A673 (cell line): ENCODE measurements around the gene DSCAM.

Experiments
- EZH2 ChIP-seq: fragments of 200-600 bp; sonication (generic); IDR thresholded peaks from 2 replicates; pipeline ENCODE4 v1.6.1; 2017; ENCODE audit warnings: borderline replicate concordance, low read depth, mild to moderate bottlenecking, mixed read lengths, antibody characterized with exemption, low read length; ENCODE audit not compliant: poor library complexity, severe bottlenecking
- TF ChIP-seq, protein P1 (sequence below): fragments of 300-800, 200-600 bp; sonication (generic); conservative IDR thresholded peaks from 2 replicates; pipeline ENCODE4 v1.5.1; 2017; ENCODE audit warnings: low read depth, mild to moderate bottlenecking, antibody characterized with exemption, low read length, moderate library complexity, mixed read lengths

DNA sequence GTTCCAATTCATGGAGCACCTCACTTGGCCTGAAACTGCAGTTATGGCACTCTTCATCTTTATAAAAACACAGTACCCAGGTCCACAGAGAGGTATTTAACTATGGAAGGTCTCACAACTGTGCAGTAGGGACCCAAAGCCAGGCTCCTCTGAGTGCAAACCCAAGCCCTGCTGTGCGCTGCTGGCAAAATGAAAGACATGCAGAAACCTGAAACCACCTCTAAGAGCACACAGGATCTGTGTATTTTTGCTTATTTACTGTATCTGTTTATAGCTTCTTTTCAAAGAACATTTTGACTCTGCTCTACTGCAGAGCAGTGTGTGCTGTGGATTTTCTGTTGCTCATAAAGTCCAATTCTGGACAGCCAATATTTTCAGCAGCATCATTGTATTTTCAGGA is 166.6 kb downstream of the DSCAM start:
- TF ChIP-seq, protein P1, sequence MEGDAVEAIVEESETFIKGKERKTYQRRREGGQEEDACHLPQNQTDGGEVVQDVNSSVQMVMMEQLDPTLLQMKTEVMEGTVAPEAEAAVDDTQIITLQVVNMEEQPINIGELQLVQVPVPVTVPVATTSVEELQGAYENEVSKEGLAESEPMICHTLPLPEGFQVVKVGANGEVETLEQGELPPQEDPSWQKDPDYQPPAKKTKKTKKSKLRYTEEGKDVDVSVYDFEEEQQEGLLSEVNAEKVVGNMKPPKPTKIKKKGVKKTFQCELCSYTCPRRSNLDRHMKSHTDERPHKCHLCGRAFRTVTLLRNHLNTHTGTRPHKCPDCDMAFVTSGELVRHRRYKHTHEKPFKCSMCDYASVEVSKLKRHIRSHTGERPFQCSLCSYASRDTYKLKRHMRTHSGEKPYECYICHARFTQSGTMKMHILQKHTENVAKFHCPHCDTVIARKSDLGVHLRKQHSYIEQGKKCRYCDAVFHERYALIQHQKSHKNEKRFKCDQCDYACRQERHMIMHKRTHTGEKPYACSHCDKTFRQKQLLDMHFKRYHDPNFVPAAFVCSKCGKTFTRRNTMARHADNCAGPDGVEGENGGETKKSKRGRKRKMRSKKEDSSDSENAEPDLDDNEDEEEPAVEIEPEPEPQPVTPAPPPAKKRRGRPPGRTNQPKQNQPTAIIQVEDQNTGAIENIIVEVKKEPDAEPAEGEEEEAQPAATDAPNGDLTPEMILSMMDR: no peak
- TF ChIP-seq EZH2: no peak
